Fibroblast of lung (primary cell): ENCODE results near the gene GFOD2. TPM values are rescaled to one million over a fixed set of nuclear protein-coding genes. Genes with fewer than 3 reads are reported as not detected.
A peak's percentile ranks its signal among the peaks of the same experiment; 100 is the strongest.

ENCODE experiments used
- DNase-seq, 2 donors: peaks; one replicate each; pipeline versions ENCODE4 v3.0.0 to v3.0.0-alpha.2; 2010; ENCODE audit warnings: low read depth in 2 of 2
- H2AFZ ChIP-seq: 2 replicates; pipeline ENCODE4 v1.5.1; 2012; ENCODE audit warnings: low read length, control low read depth, inconsistent platforms
- H3K27ac ChIP-seq: 2 replicates; pipeline ENCODE4 v1.5.1; 2011; ENCODE audit warnings: low read length, control low read depth; ENCODE audit not compliant: insufficient read depth
- H3K27me3 ChIP-seq: 2 replicates; pipeline ENCODE4 v1.5.1; 2011; ENCODE audit warnings: mild to moderate bottlenecking, low read length; ENCODE audit not compliant: control insufficient read depth, insufficient read depth
- H3K36me3 ChIP-seq: 2 replicates; pipeline ENCODE4 v1.5.1; 2011; ENCODE audit warnings: low read length; ENCODE audit not compliant: control insufficient read depth, insufficient read depth
- H3K4me1 ChIP-seq: 2 replicates; pipeline ENCODE4 v1.5.1; 2011; ENCODE audit warnings: low read length; ENCODE audit not compliant: control insufficient read depth, insufficient read depth; ENCODE audit errors: extremely low read depth
- H3K4me2 ChIP-seq: 2 replicates; pipeline ENCODE4 v1.5.1; 2011; ENCODE audit warnings: low read length, control low read depth; ENCODE audit not compliant: insufficient read depth; ENCODE audit errors: extremely low read depth
- H3K4me3 ChIP-seq, 4 experiments: fragments of 200-600 bp in 1 of 4; sonication (generic) in 1 of 4; replicated peaks in 1 of 4; 2 replicates each; pipeline ENCODE4 v1.5.1; 2011 to 2016; ENCODE audit warnings: low read length in 4 of 4, low read depth in 3 of 4, mild to moderate bottlenecking in 3 of 4, control low read depth in 2 of 4, inconsistent platforms in 1 of 4, mixed read lengths in 1 of 4; ENCODE audit not compliant: insufficient read depth in 1 of 4; ENCODE audit errors: control extremely low read depth in 1 of 4
- H3K79me2 ChIP-seq: 2 replicates; pipeline ENCODE4 v1.5.1; 2012; ENCODE audit warnings: mild to moderate bottlenecking, low read length, inconsistent platforms; ENCODE audit not compliant: control insufficient read depth, insufficient read depth
- H3K9ac ChIP-seq: 2 replicates; pipeline ENCODE4 v1.5.1; 2011; ENCODE audit warnings: mild to moderate bottlenecking, low read length, control low read depth; ENCODE audit not compliant: insufficient read depth
- H3K9me3 ChIP-seq: 2 replicates; pipeline ENCODE4 v1.5.1; 2012; ENCODE audit warnings: low read depth, low read length; ENCODE audit not compliant: control insufficient read depth, insufficient read depth
- H4K20me1 ChIP-seq: 2 replicates; pipeline ENCODE4 v1.5.1; 2011; ENCODE audit warnings: low read length; ENCODE audit not compliant: control insufficient read depth, insufficient read depth; ENCODE audit errors: extremely low read depth
- EZH2 ChIP-seq: IDR thresholded peaks from 2 replicates; pipeline ENCODE4 v1.5.1; 2012; ENCODE audit warnings: low read length, control low read depth, mild to moderate bottlenecking; ENCODE audit errors: missing control alignments
- polyA plus RNA-seq, 2 donors: library from polyadenylated mRNA; depleted of rRNA in 1 of 2; stranded (reverse) in 1 of 2; unstranded in 1 of 2; fragments of >200 nt; gene quantifications; 2 replicates each; pipeline ENCODE4 v1.2.1, GENCODE V29; 2011 to 2012; ENCODE audit warnings: missing spikeins in 1 of 2
- total RNA-seq: library from RNA; depleted of rRNA; stranded (reverse); fragments of >200 nt; gene quantifications from 2 replicates; pipeline ENCODE4 v1.2.1, GENCODE V29; 2014
- TF ChIP-seq, protein P1 (sequence below), 2 donors: IDR thresholded peaks in 1 of 2; conservative IDR thresholded peaks in 1 of 2; 1 replicate in 1 of 2; 2 replicates in 1 of 2; pipeline ENCODE4 v1.5.1; 2011 to 2012; ENCODE audit warnings: low read length in 2 of 2, control low read depth in 1 of 2, inconsistent platforms in 1 of 2, low read depth in 1 of 2, mild to moderate bottlenecking in 1 of 2

The GFOD2 gene
- total and polyA plus RNA-seq, 2 donors (not counting 1 experiment from before 2014, with no cell fraction given): 9.2 to 15.2 TPM

GRCh38 chr16:67649494-67649931, 69.6 kb downstream of the GFOD2 start:
- Histone ChIP-seq H3K36me3 (no peaks in the 10 kb centered on the region), H3K27me3 (peaks cover 64% of the 10 kb centered on the region), H3K4me1 (peaks cover 2% of the 10 kb centered on the region), H3K4me2 (no peak overlapping the region), H3K4me3 (no peak overlapping the region), H3K27ac (no peak overlapping the region), H3K9ac (no peak overlapping the region), H3K9me3 (no peaks in the 10 kb centered on the region), H2AFZ (no peak overlapping the region), H3K79me2 (no peaks in the 10 kb centered on the region), H4K20me1 (no peaks in the 10 kb centered on the region)
- TF ChIP-seq, protein P1, sequence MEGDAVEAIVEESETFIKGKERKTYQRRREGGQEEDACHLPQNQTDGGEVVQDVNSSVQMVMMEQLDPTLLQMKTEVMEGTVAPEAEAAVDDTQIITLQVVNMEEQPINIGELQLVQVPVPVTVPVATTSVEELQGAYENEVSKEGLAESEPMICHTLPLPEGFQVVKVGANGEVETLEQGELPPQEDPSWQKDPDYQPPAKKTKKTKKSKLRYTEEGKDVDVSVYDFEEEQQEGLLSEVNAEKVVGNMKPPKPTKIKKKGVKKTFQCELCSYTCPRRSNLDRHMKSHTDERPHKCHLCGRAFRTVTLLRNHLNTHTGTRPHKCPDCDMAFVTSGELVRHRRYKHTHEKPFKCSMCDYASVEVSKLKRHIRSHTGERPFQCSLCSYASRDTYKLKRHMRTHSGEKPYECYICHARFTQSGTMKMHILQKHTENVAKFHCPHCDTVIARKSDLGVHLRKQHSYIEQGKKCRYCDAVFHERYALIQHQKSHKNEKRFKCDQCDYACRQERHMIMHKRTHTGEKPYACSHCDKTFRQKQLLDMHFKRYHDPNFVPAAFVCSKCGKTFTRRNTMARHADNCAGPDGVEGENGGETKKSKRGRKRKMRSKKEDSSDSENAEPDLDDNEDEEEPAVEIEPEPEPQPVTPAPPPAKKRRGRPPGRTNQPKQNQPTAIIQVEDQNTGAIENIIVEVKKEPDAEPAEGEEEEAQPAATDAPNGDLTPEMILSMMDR (conservative IDR thresholded peaks at IDR 0.05 in 1 of 2, IDR thresholded peaks at IDR 0.05 in 1 of 2; ENCODE audit: low read depth in 1 of 2, low read length in 2 of 2): no peak
- TF ChIP-seq EZH2: no peak
- no peak for DNase-seq

GRCh38 chr16:67648764-67649407, 70.2 kb downstream of the GFOD2 start:
- Histone ChIP-seq H3K9ac (no peak overlapping the region), H3K27me3 (peaks cover 64% of the 10 kb centered on the region), H4K20me1 (no peaks in the 10 kb centered on the region), H3K4me2 (no peak overlapping the region), H3K4me3 (no peak overlapping the region), H3K27ac (no peak overlapping the region), H3K36me3 (no peaks in the 10 kb centered on the region), H2AFZ (no peak overlapping the region), H3K4me1 (peaks cover 2% of the 10 kb centered on the region), H3K79me2 (no peaks in the 10 kb centered on the region), H3K9me3 (no peaks in the 10 kb centered on the region)
- no peak for DNase-seq
- TF ChIP-seq, protein P1 (conservative IDR thresholded peaks at IDR 0.05 in 1 of 2, IDR thresholded peaks at IDR 0.05 in 1 of 2; ENCODE audit: low read depth in 1 of 2, low read length in 2 of 2): no peak
- TF ChIP-seq EZH2: peak; percentile 78

DNA sequence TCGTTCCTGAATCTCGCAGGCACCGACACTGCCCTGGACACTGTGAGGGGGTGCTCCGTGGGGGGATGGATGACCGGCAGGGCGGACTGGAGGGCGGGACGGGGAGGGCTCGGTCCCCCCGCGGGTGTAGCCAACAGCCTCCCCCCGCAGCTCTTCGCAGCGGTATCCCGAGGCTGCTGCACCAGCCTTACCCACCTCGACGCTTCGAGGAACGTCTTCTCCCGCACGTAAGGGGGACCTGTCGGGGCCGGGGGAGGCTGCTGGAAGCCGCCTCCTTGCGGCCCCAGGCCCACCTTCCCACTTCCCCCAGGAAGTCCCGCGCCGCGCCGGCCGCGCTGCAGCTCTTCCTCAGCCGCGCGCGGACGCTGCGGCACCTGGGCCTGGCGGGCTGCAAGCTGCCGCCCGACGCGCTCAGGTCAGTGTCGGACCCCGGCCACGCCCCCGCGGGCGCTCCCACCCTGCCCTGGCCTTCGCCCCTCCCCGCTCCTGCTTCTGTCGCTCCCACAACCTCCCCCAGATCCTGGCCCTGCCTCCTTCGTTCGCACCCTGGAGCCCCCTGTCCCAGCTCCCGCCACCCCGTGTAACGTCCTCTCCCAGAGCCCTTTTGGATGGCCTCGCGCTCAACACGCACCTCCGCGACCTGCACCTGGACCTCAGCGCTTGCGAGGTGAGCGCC, 70.9 kb downstream of the GFOD2 start:
- Histone ChIP-seq H3K36me3 (no peaks in the 10 kb centered on the region), H3K9ac (no peak overlapping the region), H3K27me3 (peaks cover 57% of the 10 kb centered on the region), H3K79me2 (no peaks in the 10 kb centered on the region), H4K20me1 (no peaks in the 10 kb centered on the region), H2AFZ (no peak overlapping the region), H3K27ac (no peak overlapping the region), H3K4me2 (no peak overlapping the region), H3K4me1 (no peaks in the 10 kb centered on the region), H3K4me3 (no peak overlapping the region), H3K9me3 (no peaks in the 10 kb centered on the region)
- no peak for DNase-seq
- TF ChIP-seq, protein P1 (conservative IDR thresholded peaks at IDR 0.05 in 1 of 2, IDR thresholded peaks at IDR 0.05 in 1 of 2; ENCODE audit: low read depth in 1 of 2, low read length in 2 of 2): no peak
- peak; percentile 88 for TF ChIP-seq EZH2
